C4-2B (cell line): ENCODE measurements around the gene CAPN13.

Experiments
- CTCF ChIP-seq: fragments of 450-650 bp; conservative IDR thresholded peaks from 2 replicates; pipeline ENCODE4 v1.5.1; 2017; ENCODE audit warnings: mild to moderate bottlenecking
- ZFX ChIP-seq: fragments of 450-650 bp; IDR thresholded peaks from 2 replicates; pipeline ENCODE4 v1.6.1; 2017

- TF ChIP-seq CTCF (no peak), ZFX (no peak)
These were observed 8.7 kb downstream of the CAPN13 start for GRCh38 chr2:30798536-30798991.
